Measurements from ENCODE around the gene TMEM185A.
"Not testable (repeated sequence)": the region's sequence is repeated elsewhere in the genome, so short reads cannot be mapped to it uniquely, and the experiment has no call there.

The TMEM185A gene

DNA sequence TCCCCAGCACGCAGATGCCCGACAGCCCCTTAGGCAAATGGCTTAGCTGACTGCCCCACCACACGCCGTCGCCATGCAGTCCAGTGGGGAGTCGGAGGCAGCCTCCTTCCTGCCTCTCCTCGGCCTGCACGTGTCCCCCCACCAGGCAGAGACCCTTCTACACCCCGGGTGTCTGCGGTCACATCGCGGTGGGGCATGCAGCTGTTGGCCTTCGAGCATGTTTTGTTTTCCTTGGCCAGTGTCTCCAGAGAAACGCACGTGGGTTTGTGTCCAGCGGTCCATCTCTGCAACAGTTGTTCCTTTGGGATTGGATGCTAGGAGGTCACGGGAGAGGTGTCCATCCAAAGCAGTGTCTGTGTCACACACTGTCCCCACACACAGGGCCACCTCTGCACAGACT lies 36.4 kb downstream of the TMEM185A start, which contains the start of gene HSFX2:
Gene HSFX2 (minus strand): TSS at position 101 of the 400 bp plus-strand sequence. CDS start 614 bp downstream, outside the sequence.
- not testable (repeated sequence) for H3K27ac Mint-ChIP-seq; H3K4me1 Mint-ChIP-seq (ENCODE audit: low read depth); H3K27me3 Mint-ChIP-seq; H3K36me3 Mint-ChIP-seq; H3K4me3 Mint-ChIP-seq; H3K9me3 Mint-ChIP-seq (ENCODE audit: low read depth)

- H3K9me3 Mint-ChIP-seq (ENCODE audit: low read depth); H3K27me3 Mint-ChIP-seq; H3K4me1 Mint-ChIP-seq (ENCODE audit: low read depth); H3K36me3 Mint-ChIP-seq; H3K27ac Mint-ChIP-seq; H3K4me3 Mint-ChIP-seq: not testable (repeated sequence)
These were observed 40.6 kb downstream of the TMEM185A start for GRCh38 chrX:149590993-149591392.

GRCh38 chrX:149587359-149587758 lies 44.2 kb downstream of the TMEM185A start, which contains the start of gene MAGEA9B:
MAGEA9B (minus strand) TSS chrX:149587459; CDS start chrX:149583179, 4,280 bp downstream.
- not testable (repeated sequence) for H3K9me3 Mint-ChIP-seq (ENCODE audit: low read depth); H3K36me3 Mint-ChIP-seq; H3K4me3 Mint-ChIP-seq; H3K4me1 Mint-ChIP-seq (ENCODE audit: low read depth); H3K27ac Mint-ChIP-seq; H3K27me3 Mint-ChIP-seq

GRCh38 chrX:149585631-149586030 lies 46.0 kb downstream of the TMEM185A start:
- not testable (repeated sequence) for H3K9me3 Mint-ChIP-seq (ENCODE audit: low read depth); H3K4me3 Mint-ChIP-seq; H3K36me3 Mint-ChIP-seq; H3K27me3 Mint-ChIP-seq; H3K4me1 Mint-ChIP-seq (ENCODE audit: low read depth); H3K27ac Mint-ChIP-seq

DNA sequence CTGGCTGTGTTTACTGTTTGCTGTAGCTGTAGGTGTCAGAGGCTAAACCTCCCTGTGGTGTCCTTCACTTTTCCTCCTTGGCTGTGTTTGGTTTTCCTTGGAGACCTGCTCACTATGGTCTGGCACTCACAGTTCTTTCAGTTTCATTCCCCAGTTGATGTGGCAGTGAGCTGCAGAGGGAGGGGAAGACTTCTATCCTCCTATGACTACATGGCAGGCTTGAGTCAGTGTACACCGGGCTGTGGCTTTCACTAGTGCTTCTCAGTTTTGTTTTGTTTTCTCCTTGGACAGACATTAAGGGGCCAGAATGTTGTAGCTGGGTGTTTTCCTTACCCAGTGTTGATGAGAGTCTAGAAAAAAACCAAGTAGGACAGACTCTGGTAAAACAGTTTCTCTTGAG lies 58.1 kb downstream of the TMEM185A start:
- not testable (repeated sequence) for H3K4me1 Mint-ChIP-seq (ENCODE audit: low read depth); H3K36me3 Mint-ChIP-seq; H3K27me3 Mint-ChIP-seq; H3K27ac Mint-ChIP-seq; H3K4me3 Mint-ChIP-seq; H3K9me3 Mint-ChIP-seq (ENCODE audit: low read depth)

DNA sequence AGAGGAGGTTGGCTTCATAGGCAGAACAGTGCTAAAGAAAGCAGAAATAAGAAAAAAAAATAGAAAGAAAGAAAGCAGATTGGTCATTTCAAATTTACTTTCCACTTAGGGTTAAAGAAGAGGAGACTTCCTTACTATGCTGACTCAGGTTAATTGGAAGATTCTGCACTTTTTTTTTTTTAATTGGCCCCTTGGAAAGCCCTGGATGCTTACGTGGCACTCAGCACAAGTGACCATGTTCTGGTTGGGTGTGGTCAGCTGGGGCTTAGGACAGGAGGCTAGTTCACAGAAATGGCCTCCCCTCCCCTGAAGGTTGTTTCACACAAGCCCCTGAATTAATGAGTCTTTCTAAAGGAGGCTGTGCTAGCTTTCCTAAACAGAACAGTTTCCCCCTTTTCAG lies 58.8 kb downstream of the TMEM185A start:
- H3K4me3 Mint-ChIP-seq, result no peak overlapping the region
- peaks cover 3% of the 10 kb centered on the region for H3K4me1 Mint-ChIP-seq (ENCODE audit: low read depth)
- H3K27ac Mint-ChIP-seq, result no peak overlapping the region
- no peaks in the 10 kb centered on the region for H3K9me3 Mint-ChIP-seq (ENCODE audit: low read depth)
- H3K27me3 Mint-ChIP-seq, result no peaks in the 10 kb centered on the region
- no peaks in the 10 kb centered on the region for H3K36me3 Mint-ChIP-seq

- peaks cover 3% of the 10 kb centered on the region for H3K4me1 Mint-ChIP-seq (ENCODE audit: low read depth)
- no peak overlapping the region for H3K4me3 Mint-ChIP-seq
- no peak overlapping the region for H3K27ac Mint-ChIP-seq
- H3K36me3 Mint-ChIP-seq, result no peaks in the 10 kb centered on the region
- no peaks in the 10 kb centered on the region for H3K9me3 Mint-ChIP-seq (ENCODE audit: low read depth)
- no peaks in the 10 kb centered on the region for H3K27me3 Mint-ChIP-seq
These were observed 59.8 kb downstream of the TMEM185A start for GRCh38 chrX:149571770-149572169.

GRCh38 chrX:149570668-149571067 lies 60.9 kb downstream of the TMEM185A start:
- Mint-ChIP-seq H3K27me3 (no peaks in the 10 kb centered on the region), H3K36me3 (no peaks in the 10 kb centered on the region), H3K27ac (no peak overlapping the region), H3K9me3 (ENCODE audit: low read depth) (no peaks in the 10 kb centered on the region), H3K4me3 (no peak overlapping the region), H3K4me1 (ENCODE audit: low read depth) (peaks cover 3% of the 10 kb centered on the region)

- Mint-ChIP-seq H3K9me3 (ENCODE audit: low read depth) (no peaks in the 10 kb centered on the region), H3K27ac (no peak overlapping the region), H3K27me3 (no peaks in the 10 kb centered on the region), H3K4me3 (no peak overlapping the region), H3K4me1 (ENCODE audit: low read depth) (peaks cover 3% of the 10 kb centered on the region), H3K36me3 (no peaks in the 10 kb centered on the region)
These were observed 61.8 kb downstream of the TMEM185A start for GRCh38 chrX:149569770-149570169.

- H3K27me3 Mint-ChIP-seq, result no peaks in the 10 kb centered on the region
- no peaks in the 10 kb centered on the region for H3K36me3 Mint-ChIP-seq
- no peak overlapping the region for H3K27ac Mint-ChIP-seq
- no peak overlapping the region for H3K4me3 Mint-ChIP-seq
- peaks cover 3% of the 10 kb centered on the region for H3K4me1 Mint-ChIP-seq (ENCODE audit: low read depth)
- H3K9me3 Mint-ChIP-seq (ENCODE audit: low read depth), result no peaks in the 10 kb centered on the region
These were observed 62.8 kb downstream of the TMEM185A start for GRCh38 chrX:149568701-149569296.

GRCh38 chrX:149567621-149568417 lies 63.8 kb downstream of the TMEM185A start:
- Mint-ChIP-seq H3K4me1 (ENCODE audit: low read depth) (no peaks in the 10 kb centered on the region), H3K27ac (no peak overlapping the region), H3K36me3 (no peaks in the 10 kb centered on the region), H3K9me3 (ENCODE audit: low read depth) (no peaks in the 10 kb centered on the region), H3K27me3 (no peaks in the 10 kb centered on the region), H3K4me3 (no peak overlapping the region)

DNA sequence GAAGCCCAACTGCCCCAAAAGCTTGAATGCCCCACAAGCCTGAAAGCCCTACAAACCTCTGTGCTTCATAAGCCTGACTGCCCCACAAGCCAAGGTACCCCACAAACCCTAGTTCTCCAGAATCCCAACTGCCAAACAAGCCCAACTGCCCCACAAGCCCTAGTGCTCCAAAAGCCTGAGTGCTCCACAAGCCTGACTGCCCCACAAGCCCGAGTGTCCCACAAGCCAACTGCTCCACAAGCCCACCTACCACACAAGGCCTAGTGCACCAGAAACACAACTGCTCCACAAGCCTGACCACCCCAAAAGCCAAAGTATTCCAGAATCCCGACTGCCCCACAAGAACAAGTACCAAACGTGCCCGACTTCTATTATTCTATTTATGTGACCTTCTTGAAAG lies 68.2 kb downstream of the TMEM185A start:
- Mint-ChIP-seq H3K4me3 (no peak overlapping the region), H3K36me3 (no peaks in the 10 kb centered on the region), H3K4me1 (ENCODE audit: low read depth) (no peaks in the 10 kb centered on the region), H3K9me3 (ENCODE audit: low read depth) (no peaks in the 10 kb centered on the region), H3K27me3 (no peaks in the 10 kb centered on the region), H3K27ac (no peak overlapping the region)

DNA sequence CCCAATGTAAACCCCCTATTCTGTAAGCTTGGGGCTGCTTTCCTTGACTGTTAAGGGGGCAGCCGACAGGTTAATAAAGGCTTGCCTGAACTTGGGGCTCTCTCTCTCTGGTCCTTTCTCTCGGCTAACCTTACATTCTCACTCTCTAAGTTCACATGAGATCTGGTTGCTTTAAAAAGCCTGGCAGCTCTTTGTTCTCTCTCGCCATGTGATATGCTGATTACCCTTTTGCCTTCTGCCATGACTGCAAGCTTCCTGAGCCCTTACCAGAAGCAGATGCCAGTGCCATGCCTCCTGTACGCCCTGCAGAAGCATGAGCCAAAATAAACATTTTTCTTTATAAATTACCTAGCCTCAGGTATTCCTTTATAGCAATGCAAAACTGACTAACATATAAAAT lies 76.3 kb downstream of the TMEM185A start:
- H3K27me3 Mint-ChIP-seq; H3K27ac Mint-ChIP-seq; H3K4me1 Mint-ChIP-seq (ENCODE audit: low read depth); H3K36me3 Mint-ChIP-seq; H3K9me3 Mint-ChIP-seq (ENCODE audit: low read depth); H3K4me3 Mint-ChIP-seq: not testable (repeated sequence)

DNA sequence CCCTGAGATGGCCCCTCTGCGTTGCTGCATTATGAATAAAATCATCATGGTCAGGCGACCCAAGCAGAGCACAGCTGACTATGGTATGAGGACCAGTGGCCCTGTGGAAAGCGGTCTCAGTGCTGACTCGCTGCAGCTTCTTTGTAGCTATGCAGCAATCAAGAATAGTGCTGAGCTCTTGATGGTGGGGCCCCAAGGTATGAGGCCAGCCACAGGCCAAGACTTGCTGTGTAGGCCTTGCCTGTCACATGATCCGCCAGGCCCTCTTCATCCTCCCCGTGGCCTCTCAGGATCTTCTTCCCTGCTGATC lies 79.7 kb downstream of the TMEM185A start:
- not testable (repeated sequence) for H3K4me3 Mint-ChIP-seq; H3K36me3 Mint-ChIP-seq; H3K27me3 Mint-ChIP-seq; H3K9me3 Mint-ChIP-seq (ENCODE audit: low read depth); H3K4me1 Mint-ChIP-seq (ENCODE audit: low read depth); H3K27ac Mint-ChIP-seq

DNA sequence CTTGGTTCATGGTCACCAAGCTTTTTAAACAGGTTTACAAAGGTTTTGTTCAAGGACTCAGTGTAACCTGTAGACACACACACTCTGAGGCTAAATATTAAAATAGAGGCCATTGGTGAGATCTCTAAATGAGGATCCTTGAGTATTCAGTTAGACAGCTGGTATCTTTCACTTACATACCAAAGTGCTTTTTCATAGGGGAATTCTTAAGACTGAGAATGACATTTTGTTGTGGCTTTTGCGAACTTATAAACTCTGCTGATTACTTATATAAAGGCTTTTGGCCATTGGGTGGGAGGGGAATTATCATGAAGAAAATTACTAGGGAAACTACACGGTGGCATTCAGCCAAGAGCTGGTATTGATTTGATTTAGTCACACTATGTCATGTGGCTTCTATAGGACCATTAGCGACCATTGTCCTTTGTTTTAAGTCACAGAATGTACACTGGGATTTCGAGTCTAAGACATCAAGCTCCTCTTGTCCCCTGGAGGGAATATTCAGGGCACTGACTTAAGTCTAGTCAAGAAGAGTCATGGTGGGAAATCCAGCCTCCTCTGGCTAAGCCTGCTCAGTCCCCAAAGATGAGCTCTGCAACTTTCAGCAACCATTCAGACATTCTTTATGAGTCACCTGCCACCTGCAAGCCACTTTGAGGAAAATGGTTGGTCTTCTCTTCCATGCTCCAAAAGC lies 80.2 kb downstream of the TMEM185A start:
- H3K4me3 Mint-ChIP-seq; H3K36me3 Mint-ChIP-seq; H3K27ac Mint-ChIP-seq; H3K27me3 Mint-ChIP-seq; H3K9me3 Mint-ChIP-seq (ENCODE audit: low read depth); H3K4me1 Mint-ChIP-seq (ENCODE audit: low read depth): not testable (repeated sequence)

GRCh38 chrX:149550454-149550853 lies 81.1 kb downstream of the TMEM185A start:
- not testable (repeated sequence) for H3K27me3 Mint-ChIP-seq; H3K4me3 Mint-ChIP-seq; H3K4me1 Mint-ChIP-seq (ENCODE audit: low read depth); H3K27ac Mint-ChIP-seq; H3K9me3 Mint-ChIP-seq (ENCODE audit: low read depth); H3K36me3 Mint-ChIP-seq

Measured in activated naive CD8-positive, alpha-beta T cell (primary cell).